HEK293 (cell line): ENCODE data around the gene GRM4.

Experiments
- AEBP2 ChIP-seq: fragments of 450-650 bp; formaldehyde crosslinking; IDR thresholded peaks from 2 replicates; pipeline ENCODE4 v1.5.1; 2016; ENCODE audit warnings: missing biosample characterization, missing genetic modification characterization, borderline replicate concordance
- SETDB1 ChIP-seq: IDR thresholded peaks from one replicate; pipeline ENCODE4 v1.6.1; 2017; ENCODE audit warnings: mild to moderate bottlenecking, low read length, moderate library complexity, mixed read lengths; ENCODE audit not compliant: insufficient read length
- YY1 ChIP-seq: fragments of 450-650 bp; formaldehyde crosslinking; IDR thresholded peaks from 2 replicates; pipeline ENCODE4 v1.5.1; 2018; ENCODE audit warnings: missing biosample characterization, missing genetic modification characterization
- ZNF248 ChIP-seq: fragments of 450-650 bp; formaldehyde crosslinking; IDR thresholded peaks from 2 replicates; pipeline ENCODE4 v1.5.1; 2017; ENCODE audit warnings: missing biosample characterization, missing genetic modification characterization
- ZNF670 ChIP-seq: fragments of 450-650 bp; formaldehyde crosslinking; IDR thresholded peaks from 2 replicates; pipeline ENCODE4 v1.5.1; 2016; ENCODE audit warnings: missing biosample characterization, missing genetic modification characterization, low read depth
- TF ChIP-seq, protein P1 (sequence below): fragments of 450-650 bp; formaldehyde crosslinking; IDR thresholded peaks from 2 replicates; pipeline ENCODE4 v1.5.1; 2016; ENCODE audit warnings: missing biosample characterization, missing genetic modification characterization

GRCh38 chr6:34043359-34043758 is 102.5 kb downstream of the GRM4 start:
- TF ChIP-seq, protein P1, sequence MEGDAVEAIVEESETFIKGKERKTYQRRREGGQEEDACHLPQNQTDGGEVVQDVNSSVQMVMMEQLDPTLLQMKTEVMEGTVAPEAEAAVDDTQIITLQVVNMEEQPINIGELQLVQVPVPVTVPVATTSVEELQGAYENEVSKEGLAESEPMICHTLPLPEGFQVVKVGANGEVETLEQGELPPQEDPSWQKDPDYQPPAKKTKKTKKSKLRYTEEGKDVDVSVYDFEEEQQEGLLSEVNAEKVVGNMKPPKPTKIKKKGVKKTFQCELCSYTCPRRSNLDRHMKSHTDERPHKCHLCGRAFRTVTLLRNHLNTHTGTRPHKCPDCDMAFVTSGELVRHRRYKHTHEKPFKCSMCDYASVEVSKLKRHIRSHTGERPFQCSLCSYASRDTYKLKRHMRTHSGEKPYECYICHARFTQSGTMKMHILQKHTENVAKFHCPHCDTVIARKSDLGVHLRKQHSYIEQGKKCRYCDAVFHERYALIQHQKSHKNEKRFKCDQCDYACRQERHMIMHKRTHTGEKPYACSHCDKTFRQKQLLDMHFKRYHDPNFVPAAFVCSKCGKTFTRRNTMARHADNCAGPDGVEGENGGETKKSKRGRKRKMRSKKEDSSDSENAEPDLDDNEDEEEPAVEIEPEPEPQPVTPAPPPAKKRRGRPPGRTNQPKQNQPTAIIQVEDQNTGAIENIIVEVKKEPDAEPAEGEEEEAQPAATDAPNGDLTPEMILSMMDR (tag by site-specific recombination), result no peak
- TF ChIP-seq AEBP2 (no peak), SETDB1 (no peak), YY1 (tag by site-specific recombination) (no peak), ZNF670 (tag by site-specific recombination) (no peak), ZNF248 (tag by site-specific recombination) (no peak)
